Epithelial cell of proximal tubule (primary cell): ENCODE data around the gene RIMBP2. TPM values are rescaled to one million over a fixed set of nuclear protein-coding genes. Genes with fewer than 3 reads are reported as not detected.

Experiments
- DNase-seq: peaks from one replicate; pipeline ENCODE4 v3.0.0-alpha.2; 2011; ENCODE audit warnings: low read depth
- H3K4me3 ChIP-seq: 2 replicates; pipeline ENCODE4 v1.5.1; 2011; ENCODE audit warnings: low read depth, mild to moderate bottlenecking, low read length
- CTCF ChIP-seq: conservative IDR thresholded peaks from 2 replicates; pipeline ENCODE4 v1.5.1; 2012; ENCODE audit warnings: low read depth, mild to moderate bottlenecking, low read length
- total RNA-seq: library from RNA; depleted of rRNA; stranded (reverse); fragments of >200 nt; gene quantifications from 2 replicates; pipeline ENCODE4 v1.2.3, GENCODE V29; 2015

The RIMBP2 gene
- total RNA-seq, 1 donor from 2014 or later: 0.98 TPM

GRCh38 chr12:130634866-130635265 lies 81.2 kb downstream of the RIMBP2 start:
- DNase-seq: no peak
- H3K4me3 ChIP-seq: no peak overlapping the region
- no peak for TF ChIP-seq CTCF

DNA sequence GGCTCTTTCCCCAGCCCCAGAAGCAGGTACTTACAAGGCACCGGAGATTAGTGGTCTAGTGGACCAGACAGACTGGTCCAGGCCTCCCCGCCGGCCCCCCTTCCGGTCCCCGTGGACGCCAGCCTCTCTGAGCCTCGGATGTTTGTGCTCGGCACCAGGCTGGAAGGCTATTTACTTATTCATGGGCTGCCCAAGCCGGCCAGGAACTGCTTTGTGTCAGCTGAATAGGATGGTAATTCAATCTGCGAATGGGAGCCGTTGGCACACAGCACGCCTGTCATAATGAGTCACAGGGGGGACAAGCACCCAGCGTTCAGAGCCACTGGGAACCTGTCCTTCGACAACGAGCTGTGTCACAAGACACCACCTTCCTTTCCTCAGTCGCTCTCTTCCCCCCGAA lies 82.3 kb downstream of the RIMBP2 start:
- TF ChIP-seq CTCF: no peak
- DNase-seq: no peak
- peak overlapping the region; percentile 41 for H3K4me3 ChIP-seq

- peak overlapping the region; percentile 41 for H3K4me3 ChIP-seq
- DNase-seq: no peak
- no peak for TF ChIP-seq CTCF
These were observed 83.5 kb downstream of the RIMBP2 start for GRCh38 chr12:130632642-130633041.

DNA sequence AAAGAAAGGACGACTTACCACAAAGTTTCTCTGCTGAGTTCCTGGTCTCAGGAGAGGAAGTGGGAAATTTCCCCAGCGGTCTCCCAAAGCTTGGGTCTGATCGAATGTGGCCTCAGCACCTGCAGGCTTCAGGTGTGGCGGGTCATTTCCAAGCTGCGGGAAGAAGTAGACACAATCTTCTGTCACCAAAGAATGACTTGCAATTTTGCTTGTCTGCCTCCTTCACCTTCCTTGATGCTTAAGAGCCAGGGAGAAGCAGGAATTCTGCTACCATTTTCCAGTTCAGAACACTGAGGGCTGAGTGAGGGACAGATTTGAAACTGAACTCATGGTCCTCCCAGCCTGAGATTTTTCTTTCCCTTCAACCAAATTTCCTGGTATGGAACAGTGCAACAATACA lies 87.8 kb downstream of the RIMBP2 start:
- no peak for TF ChIP-seq CTCF
- H3K4me3 ChIP-seq: no peak overlapping the region
- DNase-seq: no peak

- no peak overlapping the region for H3K4me3 ChIP-seq
- DNase-seq: no peak
- no peak for TF ChIP-seq CTCF
These were observed 88.9 kb downstream of the RIMBP2 start for GRCh38 chr12:130627175-130627574.

DNA sequence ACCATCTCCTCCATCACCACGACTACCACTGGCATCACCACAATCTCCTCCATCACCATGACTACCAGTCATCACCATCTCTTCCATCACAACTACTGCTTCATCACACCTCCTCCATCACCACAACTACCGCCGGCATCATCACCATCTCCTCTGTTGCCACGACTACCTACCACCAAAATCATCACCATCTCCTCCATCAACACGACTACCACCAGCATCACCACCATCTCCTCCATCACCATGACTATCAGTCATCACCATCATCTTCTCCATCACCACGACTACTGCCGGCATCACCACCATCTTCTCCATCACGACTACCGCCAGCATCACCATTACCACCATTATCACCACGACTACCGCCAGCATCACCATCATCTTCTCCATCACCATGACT lies 89.5 kb downstream of the RIMBP2 start:
- no peak for DNase-seq
- no peak for TF ChIP-seq CTCF

GRCh38 chr12:130625201-130625600 lies 90.9 kb downstream of the RIMBP2 start:
- TF ChIP-seq CTCF: no peak
- H3K4me3 ChIP-seq: no peak overlapping the region
- no peak for DNase-seq

More for the DNA sequence above, 89.5 kb downstream of the RIMBP2 start:
- H3K4me3 ChIP-seq: no peak overlapping the region
